Measurements from ENCODE around the gene KRT84. TPM values are rescaled to one million over a fixed set of nuclear protein-coding genes. Genes with fewer than 3 reads are reported as not detected.

Gene KRT84
- polyA plus RNA-seq, 1 donor from 2014 or later, result not detected

DNA sequence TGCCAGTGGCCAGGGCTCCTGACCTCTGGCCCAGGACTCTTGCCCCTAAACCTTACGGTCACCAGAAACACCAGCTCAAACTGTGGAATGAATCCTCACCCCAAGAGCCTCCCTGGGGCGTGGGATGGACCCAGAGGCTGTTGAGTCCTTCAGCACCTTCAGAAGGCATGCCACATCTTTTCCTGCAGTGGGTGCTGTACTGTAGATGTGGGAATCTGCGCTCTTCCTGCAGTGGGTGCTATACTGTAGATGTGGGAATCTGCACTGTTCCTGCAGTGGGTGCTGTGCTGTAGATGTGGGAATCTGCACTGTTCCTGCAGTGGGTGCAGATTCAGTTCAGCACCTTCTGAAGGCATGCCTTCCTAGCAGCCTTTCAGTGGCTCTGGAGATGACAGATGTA lies 19.5 kb upstream of the KRT84 start (continued):
- TF ChIP-seq MXI1 (conservative IDR thresholded peaks at IDR 0.05; ENCODE audit: poor library complexity, severe bottlenecking) (no peak), EZH2 (IDR thresholded peaks at IDR 0.05; ENCODE audit: borderline replicate concordance, insufficient read depth, low read length, poor library complexity, severe bottlenecking) (no peak)

- Histone ChIP-seq H3K9me3 (ENCODE audit: low read length) (no peaks in the 10 kb centered on the region), H3K79me2 (replicated peaks; ENCODE audit: insufficient read depth, low read length) (no peaks in the 10 kb centered on the region), H2AFZ (ENCODE audit: low read depth, low read length) (no peak overlapping the region), H3F3A (ENCODE audit: insufficient read depth, low read length, poor library complexity, severe bottlenecking) (no peaks in the 10 kb centered on the region), H3K9ac (ENCODE audit: low read length) (no peak overlapping the region), H3K27ac (ENCODE audit: low read length) (no peak overlapping the region), H4K20me1 (ENCODE audit: insufficient read depth) (no peaks in the 10 kb centered on the region), H3K9me2 (ENCODE audit: insufficient read depth, low read length) (no peaks in the 10 kb centered on the region), H3K27me3 (ENCODE audit: insufficient read depth, low read depth, low read length) (no peaks in the 10 kb centered on the region), H3K4me2 (ENCODE audit: low read length) (no peak overlapping the region), H3K4me3 (ENCODE audit: low read length) (no peak overlapping the region), H3K36me3 (ENCODE audit: insufficient read depth, low read length) (no peaks in the 10 kb centered on the region)
- TF ChIP-seq SMC3 (conservative IDR thresholded peaks at IDR 0.05; ENCODE audit: poor library complexity) (no peak), POLR2AphosphoS5 (IDR thresholded peaks at IDR 0.05) (no peak), RAD21 (conservative IDR thresholded peaks at IDR 0.05) (no peak), EZH2 (IDR thresholded peaks at IDR 0.05; ENCODE audit: borderline replicate concordance, insufficient read depth, low read length, poor library complexity, severe bottlenecking) (no peak), EP300 (conservative IDR thresholded peaks at IDR 0.05; ENCODE audit: poor library complexity, severe bottlenecking) (no peak), MXI1 (conservative IDR thresholded peaks at IDR 0.05; ENCODE audit: poor library complexity, severe bottlenecking) (no peak)
- TF ChIP-seq, protein P1, sequence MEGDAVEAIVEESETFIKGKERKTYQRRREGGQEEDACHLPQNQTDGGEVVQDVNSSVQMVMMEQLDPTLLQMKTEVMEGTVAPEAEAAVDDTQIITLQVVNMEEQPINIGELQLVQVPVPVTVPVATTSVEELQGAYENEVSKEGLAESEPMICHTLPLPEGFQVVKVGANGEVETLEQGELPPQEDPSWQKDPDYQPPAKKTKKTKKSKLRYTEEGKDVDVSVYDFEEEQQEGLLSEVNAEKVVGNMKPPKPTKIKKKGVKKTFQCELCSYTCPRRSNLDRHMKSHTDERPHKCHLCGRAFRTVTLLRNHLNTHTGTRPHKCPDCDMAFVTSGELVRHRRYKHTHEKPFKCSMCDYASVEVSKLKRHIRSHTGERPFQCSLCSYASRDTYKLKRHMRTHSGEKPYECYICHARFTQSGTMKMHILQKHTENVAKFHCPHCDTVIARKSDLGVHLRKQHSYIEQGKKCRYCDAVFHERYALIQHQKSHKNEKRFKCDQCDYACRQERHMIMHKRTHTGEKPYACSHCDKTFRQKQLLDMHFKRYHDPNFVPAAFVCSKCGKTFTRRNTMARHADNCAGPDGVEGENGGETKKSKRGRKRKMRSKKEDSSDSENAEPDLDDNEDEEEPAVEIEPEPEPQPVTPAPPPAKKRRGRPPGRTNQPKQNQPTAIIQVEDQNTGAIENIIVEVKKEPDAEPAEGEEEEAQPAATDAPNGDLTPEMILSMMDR (IDR thresholded peaks at IDR 0.05; ENCODE audit: poor library complexity, severe bottlenecking), result no peak
- TF ChIP-seq, protein P2, sequence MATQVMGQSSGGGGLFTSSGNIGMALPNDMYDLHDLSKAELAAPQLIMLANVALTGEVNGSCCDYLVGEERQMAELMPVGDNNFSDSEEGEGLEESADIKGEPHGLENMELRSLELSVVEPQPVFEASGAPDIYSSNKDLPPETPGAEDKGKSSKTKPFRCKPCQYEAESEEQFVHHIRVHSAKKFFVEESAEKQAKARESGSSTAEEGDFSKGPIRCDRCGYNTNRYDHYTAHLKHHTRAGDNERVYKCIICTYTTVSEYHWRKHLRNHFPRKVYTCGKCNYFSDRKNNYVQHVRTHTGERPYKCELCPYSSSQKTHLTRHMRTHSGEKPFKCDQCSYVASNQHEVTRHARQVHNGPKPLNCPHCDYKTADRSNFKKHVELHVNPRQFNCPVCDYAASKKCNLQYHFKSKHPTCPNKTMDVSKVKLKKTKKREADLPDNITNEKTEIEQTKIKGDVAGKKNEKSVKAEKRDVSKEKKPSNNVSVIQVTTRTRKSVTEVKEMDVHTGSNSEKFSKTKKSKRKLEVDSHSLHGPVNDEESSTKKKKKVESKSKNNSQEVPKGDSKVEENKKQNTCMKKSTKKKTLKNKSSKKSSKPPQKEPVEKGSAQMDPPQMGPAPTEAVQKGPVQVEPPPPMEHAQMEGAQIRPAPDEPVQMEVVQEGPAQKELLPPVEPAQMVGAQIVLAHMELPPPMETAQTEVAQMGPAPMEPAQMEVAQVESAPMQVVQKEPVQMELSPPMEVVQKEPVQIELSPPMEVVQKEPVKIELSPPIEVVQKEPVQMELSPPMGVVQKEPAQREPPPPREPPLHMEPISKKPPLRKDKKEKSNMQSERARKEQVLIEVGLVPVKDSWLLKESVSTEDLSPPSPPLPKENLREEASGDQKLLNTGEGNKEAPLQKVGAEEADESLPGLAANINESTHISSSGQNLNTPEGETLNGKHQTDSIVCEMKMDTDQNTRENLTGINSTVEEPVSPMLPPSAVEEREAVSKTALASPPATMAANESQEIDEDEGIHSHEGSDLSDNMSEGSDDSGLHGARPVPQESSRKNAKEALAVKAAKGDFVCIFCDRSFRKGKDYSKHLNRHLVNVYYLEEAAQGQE (IDR thresholded peaks at IDR 0.05; ENCODE audit: borderline replicate concordance), result no peak
Measured at GRCh38 chr12:52403561-52403960, 18.1 kb upstream of the KRT84 start.

DNA sequence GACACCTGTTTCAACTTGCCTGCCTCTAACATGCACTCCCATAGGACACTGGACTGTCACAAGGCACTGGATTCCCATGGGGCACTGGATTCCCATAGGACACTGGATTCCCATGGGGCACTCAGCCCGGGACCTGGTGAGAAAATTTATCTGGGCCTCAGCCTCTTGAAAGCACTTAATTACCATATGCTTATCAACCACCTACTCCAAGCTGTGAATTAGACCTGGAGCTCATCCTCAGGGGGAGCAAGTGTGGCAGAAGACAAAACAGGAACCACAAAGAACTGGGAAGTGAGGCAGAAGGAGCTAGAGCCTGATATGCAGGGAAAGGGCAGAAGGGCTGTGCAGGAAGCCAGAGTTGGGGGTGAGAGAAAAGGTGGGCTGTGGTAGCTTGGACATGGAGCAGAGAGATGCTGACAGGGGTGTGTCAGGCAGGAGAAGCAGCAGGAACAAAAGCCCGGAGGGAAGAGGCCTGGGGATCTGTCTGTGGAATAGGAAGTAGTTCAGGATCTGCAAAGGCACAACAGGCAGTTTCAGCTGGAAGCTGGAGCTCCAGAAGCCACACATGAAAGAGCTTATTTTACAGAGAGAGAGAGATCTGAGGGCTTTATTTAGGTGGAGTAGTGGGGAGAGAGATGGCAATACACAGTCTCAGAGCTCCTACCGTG lies 17.6 kb upstream of the KRT84 start:
- no peaks in the 10 kb centered on the region for H3K27me3 ChIP-seq (ENCODE audit: insufficient read depth, low read depth, low read length)
- H3K9me3 ChIP-seq (ENCODE audit: low read length), result no peaks in the 10 kb centered on the region
- H3K9ac ChIP-seq (ENCODE audit: low read length), result no peak overlapping the region
- no peaks in the 10 kb centered on the region for H4K20me1 ChIP-seq (ENCODE audit: insufficient read depth)
- no peaks in the 10 kb centered on the region for H3K36me3 ChIP-seq (ENCODE audit: insufficient read depth, low read length)
- H3K27ac ChIP-seq (ENCODE audit: low read length), result no peak overlapping the region
- no peak overlapping the region for H3K4me2 ChIP-seq (ENCODE audit: low read length)
- no peaks in the 10 kb centered on the region for H3K9me2 ChIP-seq (ENCODE audit: insufficient read depth, low read length)
- H3F3A ChIP-seq (ENCODE audit: insufficient read depth, low read length, poor library complexity, severe bottlenecking), result no peaks in the 10 kb centered on the region
- TF ChIP-seq RAD21 (conservative IDR thresholded peaks at IDR 0.05) (no peak), EP300 (conservative IDR thresholded peaks at IDR 0.05; ENCODE audit: poor library complexity, severe bottlenecking) (no peak), MXI1 (conservative IDR thresholded peaks at IDR 0.05; ENCODE audit: poor library complexity, severe bottlenecking) (no peak), EZH2 (IDR thresholded peaks at IDR 0.05; ENCODE audit: borderline replicate concordance, insufficient read depth, low read length, poor library complexity, severe bottlenecking) (no peak), SMC3 (conservative IDR thresholded peaks at IDR 0.05; ENCODE audit: poor library complexity) (no peak), TAF1 (IDR thresholded peaks at IDR 0.05; ENCODE audit: low read depth) (no peak), POLR2AphosphoS5 (IDR thresholded peaks at IDR 0.05) (no peak)
- TF ChIP-seq, protein P2 (IDR thresholded peaks at IDR 0.05; ENCODE audit: borderline replicate concordance), result no peak
- TF ChIP-seq, protein P1 (IDR thresholded peaks at IDR 0.05; ENCODE audit: poor library complexity, severe bottlenecking), result no peak
- no peaks in the 10 kb centered on the region for H3K79me2 ChIP-seq (replicated peaks; ENCODE audit: insufficient read depth, low read length)
- H2AFZ ChIP-seq (ENCODE audit: low read depth, low read length), result no peak overlapping the region
- no peak overlapping the region for H3K4me3 ChIP-seq (ENCODE audit: low read length)
